HG02678 (cell line): ENCODE results near the gene VPS35L.
"Not testable (repeated sequence)": the region's sequence is repeated elsewhere in the genome, so short reads cannot be mapped to it uniquely, and the experiment has no call there.

ENCODE experiments used
- ATAC-seq: cut with Tn5 transposase; IDR thresholded peaks from one replicate; pipeline ENCODE4 v1.9.1; 2021; ENCODE audit warnings: mild to moderate bottlenecking, moderate library complexity; ENCODE audit not compliant: unreplicated experiment

The VPS35L gene

DNA sequence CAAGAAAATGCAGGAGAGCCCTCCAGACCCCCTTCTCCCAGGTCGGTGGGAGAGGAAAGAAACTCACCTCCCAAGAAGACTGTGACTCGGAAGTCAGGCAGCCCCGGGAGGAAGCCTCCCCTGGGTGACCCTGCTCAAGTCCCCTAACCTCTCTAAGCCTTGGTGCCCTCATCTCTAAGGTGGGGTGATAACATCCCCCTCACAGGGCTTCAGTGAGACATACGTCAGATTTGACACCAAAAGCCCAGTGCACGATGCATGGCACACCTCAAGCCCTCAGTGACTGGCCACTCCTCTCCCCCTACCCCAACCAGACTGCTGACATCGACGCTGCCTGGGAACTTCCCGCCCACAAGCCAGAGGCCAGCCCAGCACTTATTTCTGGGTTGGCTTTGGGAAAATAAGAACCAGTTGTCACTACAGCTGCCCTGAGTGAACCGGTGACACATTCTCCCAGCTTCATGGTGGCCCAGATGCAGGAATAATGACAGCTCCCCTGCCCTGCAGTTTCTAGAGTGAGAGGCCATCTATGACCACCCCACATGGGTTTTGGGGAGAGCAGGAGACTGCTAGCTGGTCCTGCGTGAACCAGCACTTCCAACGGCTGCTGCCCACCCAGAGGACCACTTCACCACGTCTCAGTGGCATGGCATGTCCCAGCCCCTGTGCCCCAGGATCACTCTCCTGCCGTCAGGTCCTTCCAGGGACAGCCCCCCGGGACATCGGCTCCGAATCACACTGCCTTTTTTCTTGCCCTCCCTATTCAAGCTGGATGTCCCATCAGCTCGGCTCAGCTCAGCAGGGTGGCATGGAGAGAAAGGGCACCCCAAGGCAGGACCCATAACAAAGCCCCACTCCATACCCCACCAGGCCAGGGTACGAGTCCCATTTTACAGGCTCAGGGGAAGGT lies 153.0 kb downstream of the VPS35L start:
- ATAC-seq = no peak

DNA sequence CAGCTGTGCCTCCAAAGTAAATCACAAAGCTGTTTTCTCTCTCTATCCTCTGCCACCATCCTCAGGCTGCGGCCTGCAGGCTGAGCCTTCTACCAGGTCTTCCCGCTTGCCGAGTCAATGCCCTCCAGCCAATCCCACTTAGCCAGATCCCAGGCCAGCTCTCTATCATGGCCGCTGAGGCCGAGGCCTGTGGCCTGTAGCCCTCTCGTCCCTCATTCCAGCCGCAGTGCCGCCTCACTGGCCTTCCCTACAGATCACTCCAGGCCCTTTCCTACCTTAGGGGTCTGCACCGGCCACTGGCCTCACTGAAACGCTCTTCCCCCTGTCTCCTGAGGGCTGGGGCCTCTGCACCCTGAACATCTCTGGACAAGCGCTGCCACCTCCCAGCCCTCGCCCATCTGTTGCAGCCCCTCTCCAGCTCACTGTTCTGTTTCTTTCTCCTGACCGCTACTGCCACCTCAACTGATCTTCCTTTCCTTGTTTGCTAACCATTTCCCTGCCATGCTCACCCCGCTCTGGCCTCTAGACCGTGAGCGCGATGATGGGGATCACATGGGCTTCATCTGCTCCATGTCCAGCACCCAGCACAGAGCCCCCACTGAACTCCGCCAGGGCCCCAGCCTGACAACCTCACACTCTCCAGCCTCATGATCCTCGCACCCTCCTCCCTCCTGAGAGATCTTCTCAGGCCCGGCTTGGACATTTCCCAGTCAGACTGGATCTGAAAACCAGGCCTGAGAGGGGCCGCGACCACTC lies 154.1 kb downstream of the VPS35L start:
- ATAC-seq = no peak

GRCh38 chr16:19710191-19710908 lies 154.8 kb downstream of the VPS35L start:
- ATAC-seq = no peak

GRCh38 chr16:19710991-19711545 lies 155.6 kb downstream of the VPS35L start:
- ATAC-seq = no peak

- ATAC-seq = no peak
Measured at GRCh38 chr16:19711643-19712042, 156.1 kb downstream of the VPS35L start.

DNA sequence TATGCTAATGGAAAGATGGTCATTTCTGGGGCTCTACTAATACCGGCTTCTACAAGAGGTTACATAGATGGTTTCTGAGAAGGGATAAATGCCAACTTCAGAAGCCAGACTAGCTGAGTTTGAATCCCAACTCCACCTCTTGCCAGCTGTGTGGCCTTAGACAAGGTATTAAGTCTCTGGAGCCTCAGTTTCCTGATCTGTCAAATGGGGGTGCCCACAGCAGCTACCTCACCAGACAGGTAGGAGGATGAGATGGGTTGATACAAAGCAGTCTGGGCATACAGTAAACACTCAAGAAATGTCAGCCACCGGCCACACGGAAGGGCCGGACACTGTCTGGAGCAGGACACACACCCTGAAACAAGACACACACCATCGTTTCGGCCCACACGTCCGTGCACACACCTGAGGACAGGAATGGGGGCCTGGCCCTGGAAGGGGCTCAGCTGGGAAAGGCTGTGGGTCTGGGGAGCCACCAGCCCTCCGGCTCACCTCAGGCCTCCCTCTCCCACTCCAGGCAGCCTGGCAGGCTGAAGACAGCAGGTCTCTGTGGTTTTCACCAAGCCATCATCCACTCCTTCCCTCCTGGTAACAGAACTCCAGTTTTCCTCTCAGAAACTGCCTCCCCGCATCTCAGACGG lies 157.0 kb downstream of the VPS35L start:
- ATAC-seq = no peak

GRCh38 chr16:19713697-19714096 lies 158.2 kb downstream of the VPS35L start:
- ATAC-seq = no peak

DNA sequence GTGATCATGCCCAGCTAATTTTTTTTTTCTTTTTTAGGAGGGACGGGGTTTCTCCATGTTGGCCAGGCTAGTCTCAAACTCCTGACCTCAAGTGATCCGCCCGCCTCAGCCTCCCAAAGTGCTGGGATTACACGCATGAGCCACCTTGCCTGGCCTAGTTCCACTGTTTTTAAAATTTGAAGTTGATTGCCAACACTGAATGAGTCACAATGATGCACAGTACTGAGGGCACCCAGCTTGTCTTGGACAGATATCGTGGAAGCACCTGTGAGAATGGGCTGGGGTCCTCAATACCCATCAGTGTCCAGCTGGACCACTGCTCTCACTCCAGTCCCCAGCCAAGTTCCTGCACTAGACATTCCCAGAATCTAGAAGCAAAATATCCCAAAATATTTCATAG lies 160.1 kb downstream of the VPS35L start:
- ATAC-seq = no peak

- no peak for ATAC-seq
Measured at GRCh38 chr16:19716183-19716582, 160.7 kb downstream of the VPS35L start.

DNA sequence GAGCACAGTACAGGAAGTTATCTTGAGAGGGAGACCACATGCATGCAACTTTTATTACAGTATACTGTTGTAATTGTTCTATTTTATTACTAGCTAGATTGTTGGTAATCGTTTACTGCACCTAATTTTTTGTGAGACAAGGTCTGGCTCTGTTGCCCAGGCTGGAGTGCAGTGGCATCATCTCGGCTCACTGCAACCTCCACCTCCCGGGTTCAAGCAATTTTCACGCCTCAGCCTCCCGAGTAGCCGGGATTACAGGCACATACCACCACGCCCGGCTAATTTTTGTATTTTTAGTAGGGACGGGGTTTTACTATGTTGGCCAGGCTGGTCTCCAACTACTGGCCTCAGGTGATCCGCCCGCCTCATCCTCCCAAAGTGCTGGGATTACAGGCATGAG lies 161.2 kb downstream of the VPS35L start:
- ATAC-seq = not testable (repeated sequence)

GRCh38 chr16:19717314-19717713 lies 161.8 kb downstream of the VPS35L start:
- no peak for ATAC-seq

DNA sequence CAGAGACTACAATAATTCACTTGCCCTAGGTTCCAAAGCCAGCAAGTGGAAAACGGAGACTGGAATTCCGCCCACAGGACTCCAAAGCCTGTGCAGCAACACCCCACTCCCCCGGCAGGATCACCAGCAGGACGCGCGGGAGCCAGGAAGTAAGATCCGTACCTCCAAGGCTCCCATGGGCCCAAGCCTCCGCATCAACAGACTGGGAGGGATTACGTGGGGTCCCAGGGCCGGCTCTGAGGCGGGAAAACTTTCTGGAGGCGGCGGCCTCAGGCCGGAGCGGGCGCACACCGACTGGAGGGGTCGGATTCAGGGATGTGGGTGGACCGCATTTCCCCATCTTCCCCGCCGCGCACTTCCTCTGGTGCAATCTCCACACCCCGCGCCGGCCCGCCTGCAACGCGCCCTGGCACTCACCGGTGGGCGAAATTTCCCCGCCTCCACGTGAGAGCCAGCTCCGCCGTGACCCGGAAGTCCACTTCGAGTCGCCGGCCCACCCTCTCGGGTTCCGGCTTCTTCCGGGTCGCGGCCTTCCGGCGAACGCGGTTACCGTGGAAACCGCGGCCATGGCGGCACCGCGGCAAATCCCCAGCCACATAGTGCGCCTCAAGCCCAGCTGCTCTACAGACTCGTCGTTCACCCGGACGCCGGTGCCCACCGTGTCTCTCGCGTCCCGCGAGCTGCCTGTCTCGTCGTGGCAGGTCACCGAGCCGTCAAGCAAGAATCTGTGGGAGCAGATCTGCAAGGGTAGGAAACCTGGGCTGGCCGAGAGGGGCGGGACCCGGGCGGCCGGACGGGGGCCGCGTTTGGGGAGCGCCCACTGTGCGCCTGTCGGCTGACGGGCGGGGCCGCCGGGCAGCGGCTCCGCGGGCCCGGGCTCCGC lies 162.5 kb downstream of the VPS35L start, which contains the start of the genes IQCK and KNOP1:
TSS of gene IQCK (plus strand) at position 531 of the 883 bp plus-strand sequence. CDS start at position 567, 36 bp downstream.
TSS of gene KNOP1 (minus strand) at position 487 of the 883 bp plus-strand sequence. CDS start 3,192 bp downstream, outside the sequence.
- ATAC-seq = peak; percentile 91

- no peak for ATAC-seq
Measured at GRCh38 chr16:19718624-19718965, 163.1 kb downstream of the VPS35L start.

GRCh38 chr16:19722269-19722952 lies 166.9 kb downstream of the VPS35L start:
- no peak for ATAC-seq

- no peak for ATAC-seq
Measured at GRCh38 chr16:19722981-19723380, 167.5 kb downstream of the VPS35L start.

GRCh38 chr16:19728636-19728965 lies 173.1 kb downstream of the VPS35L start:
- no peak for ATAC-seq

DNA sequence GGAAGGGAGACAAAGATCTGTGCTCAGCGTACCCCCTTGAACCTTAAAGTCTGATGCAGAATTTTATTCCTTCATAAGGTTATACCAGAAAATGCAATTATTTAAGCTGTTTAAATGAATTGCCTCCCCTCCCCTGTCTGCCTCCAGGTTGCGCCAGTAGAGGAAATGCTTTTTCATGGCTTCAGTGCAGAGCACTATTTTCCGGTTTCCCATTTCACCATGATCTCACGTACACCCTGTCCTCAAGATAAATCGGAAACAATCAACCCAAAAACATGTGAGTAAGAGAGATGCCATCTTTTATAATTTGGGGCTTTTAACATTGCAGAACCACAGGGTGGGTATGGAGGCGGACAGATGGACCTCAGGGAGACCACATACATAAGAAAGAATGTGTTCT lies 178.0 kb downstream of the VPS35L start:
- no peak for ATAC-seq

GRCh38 chr16:19735074-19735867 lies 179.8 kb downstream of the VPS35L start:
- no peak for ATAC-seq
